Endothelial cell of umbilical vein (primary cell): ENCODE results near the gene MINDY4B. TPM values are rescaled to one million over a fixed set of nuclear protein-coding genes. Genes with fewer than 3 reads are reported as not detected.

Source experiments
- BruUV-seq: library from RNA; stranded (reverse); fragments of 400-500 nt; replicated peaks from 2 replicates; lab custom pipeline; 2021; lab: Mats Ljungman, UMichigan
- CTCF ChIA-PET: fragments of 300-600, 350-600 bp; sonication (Branson Sonifier 250); formaldehyde crosslinking; loops from one replicate; lab custom pipeline; 2021; ENCODE audit warnings: antibody characterized with exemption, inconsistent platforms; lab: Charles Lee
- POLR2A ChIA-PET: fragments of 300-600, 350-600 bp; sonication (Branson Sonifier 250); formaldehyde crosslinking; loops from one replicate; lab custom pipeline; 2021; ENCODE audit warnings: antibody characterized with exemption, inconsistent platforms; lab: Charles Lee
- DNase-seq: peaks from one replicate; pipeline ENCODE4 v3.0.0-alpha.2; 2011; ENCODE audit warnings: low read depth, low spot score
- FAIRE-seq: peaks from 2 replicates; lab custom pipeline; 2011; peaks lifted over from hg19 to GRCh38; lab: Jason Lieb, UNC
- H2AFZ ChIP-seq: 2 replicates; pipeline ENCODE4 v1.6.0; 2012; ENCODE audit warnings: low read depth, low read length, control low read depth, inconsistent platforms
- H3K27ac ChIP-seq: 2 replicates; pipeline ENCODE4 v1.5.1; 2011; ENCODE audit warnings: low read depth, mild to moderate bottlenecking, control low read depth, low read length, moderate library complexity; ENCODE audit not compliant: insufficient read depth
- H3K27me3 ChIP-seq, 2 experiments: 2 replicates each; pipeline versions ENCODE4 v1.6.0 to v1.6.1; 2011; ENCODE audit warnings: low read length in 2 of 2, mixed read lengths in 1 of 2; ENCODE audit not compliant: control insufficient read depth in 2 of 2, insufficient read depth in 2 of 2
- H3K36me3 ChIP-seq, 2 experiments: 2 replicates in 1 of 2; 3 replicates in 1 of 2; pipeline ENCODE4 v1.5.1; 2011; ENCODE audit warnings: low read length in 2 of 2, mild to moderate bottlenecking in 1 of 2, moderate library complexity in 1 of 2; ENCODE audit not compliant: control insufficient read depth in 2 of 2, insufficient read depth in 2 of 2; ENCODE audit errors: extremely low read depth in 1 of 2
- H3K4me1 ChIP-seq: 3 replicates; pipeline ENCODE4 v1.5.1; 2011; ENCODE audit warnings: mild to moderate bottlenecking, low read length; ENCODE audit not compliant: control insufficient read depth, insufficient read depth; ENCODE audit errors: extremely low read depth
- H3K4me2 ChIP-seq: 2 replicates; pipeline ENCODE4 v1.6.1; 2011; ENCODE audit warnings: low read length, control low read depth, mixed read lengths; ENCODE audit not compliant: insufficient read depth
- H3K4me3 ChIP-seq, 3 experiments: fragments of 200-600 bp in 1 of 3; sonication (generic), shearing (Covaris generic) in 1 of 3; replicated peaks in 1 of 3; 2 replicates each; pipeline ENCODE4 v1.5.1; 2011 to 2016; ENCODE audit warnings: control low read depth in 3 of 3, low read length in 3 of 3, mild to moderate bottlenecking in 2 of 3, inconsistent platforms in 1 of 3, low read depth in 1 of 3, moderate library complexity in 1 of 3; ENCODE audit not compliant: insufficient read depth in 1 of 3
- H3K79me2 ChIP-seq: 2 replicates; pipeline ENCODE4 v1.6.0; 2012; ENCODE audit warnings: low read length, inconsistent platforms; ENCODE audit not compliant: control insufficient read depth, insufficient read depth
- H3K9ac ChIP-seq: replicated peaks from 2 replicates; pipeline ENCODE3; 2011; ENCODE audit warnings: low read length, control low read depth; ENCODE audit not compliant: insufficient read depth; ENCODE audit errors: extremely low read depth
- H3K9me1 ChIP-seq: replicated peaks from 3 replicates; pipeline ENCODE4 v1.6.0; 2011; ENCODE audit warnings: mild to moderate bottlenecking, low read length; ENCODE audit not compliant: control insufficient read depth, insufficient read depth; ENCODE audit errors: extremely low read depth
- H3K9me3 ChIP-seq: replicated peaks from 2 replicates; pipeline ENCODE4 v1.5.1; 2012; ENCODE audit warnings: low read length, inconsistent platforms; ENCODE audit not compliant: control insufficient read depth, insufficient read depth
- H4K20me1 ChIP-seq: replicated peaks from 2 replicates; pipeline ENCODE3; 2011; ENCODE audit warnings: mild to moderate bottlenecking, low read length; ENCODE audit not compliant: control insufficient read depth, insufficient read depth; ENCODE audit errors: extremely low read depth
- CTCF ChIP-seq, 2 donors: IDR thresholded peaks; 1 replicate in 1 of 2; 2 replicates in 1 of 2; pipeline ENCODE4 v1.5.1; 2011; ENCODE audit warnings: low read length in 2 of 2, mild to moderate bottlenecking in 2 of 2, moderate library complexity in 2 of 2, control low read depth in 1 of 2, inconsistent platforms in 1 of 2, low read depth in 1 of 2; ENCODE audit not compliant: insufficient read depth in 1 of 2; ENCODE audit errors: extremely low read depth in 1 of 2
- EZH2 ChIP-seq: IDR thresholded peaks from 2 replicates; pipeline ENCODE4 v1.6.1; 2012; ENCODE audit warnings: borderline replicate concordance, low read depth, mild to moderate bottlenecking, moderate library complexity, low read length, inconsistent platforms; ENCODE audit not compliant: severe bottlenecking
- FOS ChIP-seq: IDR thresholded peaks from 2 replicates; pipeline ENCODE4 v1.6.1; 2011; ENCODE audit warnings: mild to moderate bottlenecking, low read length, moderate library complexity, borderline replicate concordance; ENCODE audit not compliant: insufficient read depth
- GATA2 ChIP-seq: IDR thresholded peaks from 2 replicates; pipeline ENCODE4 v1.7.0; 2011; ENCODE audit warnings: low read depth, mild to moderate bottlenecking, moderate library complexity, mixed read lengths, low read length; ENCODE audit not compliant: insufficient read length, insufficient read depth
- JUN ChIP-seq: IDR thresholded peaks from 2 replicates; pipeline ENCODE4 v1.6.1; 2011; ENCODE audit warnings: borderline replicate concordance, low read depth; ENCODE audit not compliant: insufficient read length, insufficient read depth
- MAX ChIP-seq: IDR thresholded peaks from 2 replicates; pipeline ENCODE4 v1.6.1; 2011; ENCODE audit not compliant: insufficient read depth, insufficient read length
- MYC ChIP-seq: IDR thresholded peaks from one replicate; pipeline ENCODE4 v1.6.1; 2011; ENCODE audit warnings: mild to moderate bottlenecking, low read depth, low read length
- POLR2A ChIP-seq: IDR thresholded peaks from 2 replicates; pipeline ENCODE4 v1.6.1; 2012; ENCODE audit warnings: low read depth, mild to moderate bottlenecking, control low read depth, low read length
- POLR2AphosphoS5 ChIP-seq: IDR thresholded peaks from 2 replicates; pipeline ENCODE4 v1.6.1; 2012; ENCODE audit warnings: low read depth, mild to moderate bottlenecking, control low read depth, low read length, moderate library complexity; ENCODE audit not compliant: insufficient read depth
- dilution Hi-C: fragments of 300-500 bp; cut with MboI; formaldehyde crosslinking; loops from one replicate; pipeline ENCODE4 v1.15.0; 2019; ENCODE audit warnings: low sequenced_read_pairs; ENCODE audit not compliant: extremely low pct_ligation_motif_present
- intact Hi-C: fragments of 100-400 bp; cut with micrococcal nuclease; formaldehyde crosslinking; loops from one replicate; pipeline ENCODE4 v1.10.0; 2022
- polyA plus RNA-seq, 4 experiments: library from polyadenylated mRNA; depleted of rRNA in 3 of 4; stranded (reverse) in 3 of 4; unstranded in 1 of 4; fragments of >200 nt; gene quantifications; 2 replicates each; pipeline versions ENCODE4 v1.2.1 to v1.2.3, GENCODE V29; 2011 to 2012; ENCODE audit warnings: missing spikeins in 1 of 4
- total RNA-seq: library from RNA; stranded (reverse); gene quantifications from 2 replicates; pipeline ENCODE4 v1.2.3, GENCODE V29; 2021

The MINDY4B gene
- total and polyA plus RNA-seq, 2 donors (not counting 3 experiments of a cell fraction or from before 2014, with no cell fraction given): not detected

- dilution Hi-C loops: no loop called here
Observed at GRCh38 chr3:150889106-150889505, 16.1 kb downstream of the MINDY4B start.

More at GRCh38 chr3:150889106-150889505, 16.1 kb downstream of the MINDY4B start:
- Histone ChIP-seq H2AFZ (no peak overlapping the region), H3K9ac (no peak overlapping the region), H3K27me3 (no peaks in the 10 kb centered on the region), H3K4me3 (no peak overlapping the region), H3K9me1 (no peaks in the 10 kb centered on the region), H3K9me3 (no peaks in the 10 kb centered on the region), H3K4me1 (no peaks in the 10 kb centered on the region), H3K79me2 (no peaks in the 10 kb centered on the region), H3K27ac (no peak overlapping the region), H4K20me1 (no peaks in the 10 kb centered on the region), H3K36me3 (no peaks in the 10 kb centered on the region), H3K4me2 (no peak overlapping the region)
- intact Hi-C loops: no loop called here
- ChIA-PET POLR2A (no interaction called here), CTCF (interaction anchor here (1.0 kb wide), 1 partner anchor 10 kb away, joined by 3 read pairs; no protein-coding TSS in a partner anchor)
- BruUV-seq: no TSS peak
- no peak for TF ChIP-seq JUN
- TF ChIP-seq EZH2: no peak
- TF ChIP-seq GATA2: no peak
- no peak for TF ChIP-seq MAX
- TF ChIP-seq MYC: no peak
- TF ChIP-seq CTCF (IDR thresholded peaks at IDR 0.05; ENCODE audit: extremely low read depth in 1 of 2, insufficient read depth in 1 of 2, low read depth in 1 of 2, low read length in 2 of 2): no peak
- TF ChIP-seq POLR2A: no peak
- no peak for TF ChIP-seq POLR2AphosphoS5
- TF ChIP-seq FOS: no peak
- DNase-seq (no peak), FAIRE-seq (no peak)
